Ecto neural progenitor cell (in vitro differentiated cells): ENCODE measurements around the gene LYRM7.
"Not testable (repeated sequence)": the region's sequence is repeated elsewhere in the genome, so short reads cannot be mapped to it uniquely, and the experiment has no call there.

Experiments
- DNase-seq: peaks from one replicate; pipeline ENCODE4 v3.0.0-alpha.2; 2018; ENCODE audit warnings: low spot score

Gene LYRM7

DNA sequence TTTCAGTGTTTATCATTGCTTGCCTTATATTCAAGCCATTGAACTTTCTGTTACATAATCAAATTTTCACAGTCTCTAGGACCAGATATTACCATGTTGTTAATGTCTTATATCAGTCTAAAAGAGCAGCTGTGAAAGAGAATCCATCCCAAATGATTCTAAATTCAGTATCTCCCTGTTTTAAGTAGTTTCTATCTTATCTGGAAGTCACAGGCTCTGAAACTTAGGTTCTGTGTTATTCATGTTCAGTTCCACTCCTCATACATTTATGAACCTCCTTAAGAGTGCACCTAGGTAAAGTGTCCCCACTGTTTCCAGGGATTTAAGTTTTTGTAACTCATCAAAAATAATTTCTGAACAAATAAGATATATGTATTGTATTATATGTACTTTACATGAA, 9.7 kb downstream of the LYRM7 start:
- no peak for DNase-seq

DNA sequence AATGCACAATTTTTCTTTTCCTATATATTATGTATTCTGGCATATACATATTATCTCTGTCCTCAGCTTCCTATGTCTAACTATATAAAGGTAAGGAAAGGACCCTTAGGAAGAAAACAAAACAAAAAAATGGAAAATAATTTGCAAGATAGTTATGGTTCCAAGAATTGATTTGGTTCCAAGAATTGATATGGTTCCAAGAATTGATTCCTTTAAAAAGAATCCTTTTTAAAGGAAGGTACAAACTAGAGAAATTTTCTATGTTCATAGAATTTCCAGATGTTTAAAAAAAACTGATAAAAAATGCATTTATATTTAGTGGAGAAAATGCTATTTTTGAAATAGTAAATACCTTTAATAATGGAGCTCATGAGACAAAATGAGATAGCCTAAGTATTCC, 12.1 kb downstream of the LYRM7 start:
- DNase-seq = no peak

DNA sequence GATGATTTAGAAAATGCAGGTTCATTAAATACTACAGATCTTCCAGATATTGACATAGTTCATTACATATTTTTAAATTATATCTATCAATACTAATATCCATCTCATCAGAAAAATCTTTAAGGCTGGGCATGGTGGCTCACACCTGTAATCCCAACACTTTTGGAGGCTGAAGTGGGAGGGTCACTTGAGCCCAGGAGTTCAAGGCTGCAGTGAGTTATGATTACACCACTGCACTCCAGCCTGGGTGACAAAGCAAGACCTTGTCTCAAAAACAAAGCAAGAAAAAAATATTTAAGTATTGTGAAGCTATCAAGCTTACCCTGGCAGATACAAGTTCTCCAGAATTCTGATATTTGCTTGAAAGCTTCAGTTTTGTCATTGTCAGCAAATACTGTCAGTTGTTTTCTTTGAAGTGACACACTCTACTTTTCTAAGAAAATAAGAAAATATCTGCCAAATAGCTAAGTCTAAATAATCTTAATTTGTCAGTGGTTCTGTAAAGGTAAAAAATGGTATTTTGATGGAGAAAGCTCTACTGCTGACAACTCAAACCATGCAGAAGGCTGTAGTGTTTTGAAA, 14.9 kb downstream of the LYRM7 start:
- no peak for DNase-seq

GRCh38 chr5:131186561-131187256, 16.0 kb downstream of the LYRM7 start:
- DNase-seq = no peak

DNA sequence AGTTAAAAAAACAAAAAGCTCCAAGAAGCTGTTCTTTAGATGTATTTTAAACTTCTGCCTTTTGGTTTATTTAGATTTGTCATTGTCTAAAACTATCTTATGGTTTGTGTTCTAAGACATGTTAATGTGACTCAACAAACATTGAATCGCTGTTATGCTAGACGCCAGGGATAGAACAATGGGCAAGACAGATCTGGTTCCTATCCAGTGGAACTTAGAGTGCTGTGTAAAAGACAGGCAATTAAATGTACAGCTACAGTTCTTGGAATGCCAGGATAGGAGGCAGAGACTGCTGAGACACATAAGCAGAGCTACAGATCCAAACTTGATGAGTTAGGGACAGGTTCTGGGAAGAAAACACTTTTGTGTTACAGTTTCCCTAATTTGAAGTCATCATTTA, 22.4 kb downstream of the LYRM7 start:
- DNase-seq = no peak

DNA sequence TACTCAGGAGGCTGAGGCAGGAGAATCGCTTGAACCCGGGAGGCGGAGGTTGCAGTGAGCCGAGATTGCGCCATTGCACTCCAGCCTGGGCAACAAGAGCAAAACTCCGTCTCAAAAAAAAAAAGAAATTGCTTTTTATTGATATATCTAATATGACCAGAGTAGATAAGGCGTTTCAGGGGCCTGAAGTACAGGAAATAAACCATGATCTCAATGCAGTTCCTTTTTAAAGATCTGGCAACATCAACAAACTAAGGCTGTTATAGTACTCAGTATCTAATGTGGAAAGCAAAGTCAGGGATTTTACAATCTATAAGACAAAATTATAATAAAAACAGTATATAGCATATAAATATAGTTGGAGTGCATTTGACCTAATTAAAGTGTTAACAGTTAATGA, 23.2 kb downstream of the LYRM7 start:
- not testable (repeated sequence) for DNase-seq

DNA sequence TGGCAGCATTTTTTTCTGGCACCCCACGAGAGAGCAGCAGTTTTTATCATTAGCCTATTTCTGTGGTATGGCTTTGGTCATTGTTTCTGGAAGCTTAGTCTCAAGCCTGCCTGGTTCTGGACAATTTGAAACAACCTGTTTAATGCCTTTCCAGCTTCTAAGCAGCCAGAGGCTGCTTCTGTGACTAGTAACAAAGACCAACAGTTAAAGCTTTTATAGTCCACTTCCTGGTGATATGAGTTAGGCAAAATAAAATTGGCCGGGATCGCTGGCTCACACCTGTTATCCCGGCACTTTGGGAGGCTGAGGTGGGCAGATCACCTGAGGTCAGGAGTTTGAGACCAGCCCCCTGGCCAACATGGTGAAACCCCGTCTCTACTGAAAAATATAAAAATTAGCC, 24.0 kb downstream of the LYRM7 start:
- DNase-seq = no peak

DNA sequence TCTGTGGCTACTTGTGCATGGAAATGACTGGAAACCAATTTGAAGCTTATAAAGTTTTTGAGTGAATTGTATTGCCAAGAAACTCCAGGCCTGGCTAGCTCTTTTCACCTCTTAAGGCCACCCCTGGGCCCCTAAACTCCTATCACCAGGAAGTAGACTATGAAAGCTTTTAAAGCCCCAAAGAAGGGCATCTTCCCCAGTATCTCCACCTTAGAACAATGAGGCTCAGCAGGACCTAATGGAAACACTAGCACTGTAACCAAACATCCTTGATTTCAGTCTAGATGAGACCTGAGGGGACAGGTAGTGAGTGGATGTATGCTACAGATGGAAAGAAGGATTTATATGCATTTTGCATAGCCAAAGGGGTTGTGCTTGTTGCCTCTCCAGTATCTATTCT, 25.0 kb downstream of the LYRM7 start:
- DNase-seq = no peak

- DNase-seq = no peak
Measured at GRCh38 chr5:131196331-131196730, 25.6 kb downstream of the LYRM7 start.

DNA sequence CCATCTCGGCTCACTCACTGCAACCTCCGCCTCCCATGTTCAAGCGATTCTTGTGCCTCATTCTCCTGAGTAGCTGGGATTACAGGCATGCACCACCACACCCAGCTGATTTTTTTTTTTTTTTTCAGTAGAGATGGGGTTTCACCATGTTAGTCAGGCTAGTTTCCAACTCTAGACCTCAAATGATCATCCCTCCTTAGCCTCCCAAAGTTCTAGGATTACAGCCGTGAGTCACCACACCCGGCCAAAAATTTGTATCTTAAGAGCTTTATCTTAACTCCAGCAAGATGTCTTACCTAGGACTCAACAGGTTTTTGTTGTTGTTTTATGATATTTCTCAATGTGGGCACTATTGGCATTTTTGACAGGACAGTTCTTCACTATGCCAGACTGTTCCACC, 27.9 kb downstream of the LYRM7 start:
- no peak for DNase-seq

DNA sequence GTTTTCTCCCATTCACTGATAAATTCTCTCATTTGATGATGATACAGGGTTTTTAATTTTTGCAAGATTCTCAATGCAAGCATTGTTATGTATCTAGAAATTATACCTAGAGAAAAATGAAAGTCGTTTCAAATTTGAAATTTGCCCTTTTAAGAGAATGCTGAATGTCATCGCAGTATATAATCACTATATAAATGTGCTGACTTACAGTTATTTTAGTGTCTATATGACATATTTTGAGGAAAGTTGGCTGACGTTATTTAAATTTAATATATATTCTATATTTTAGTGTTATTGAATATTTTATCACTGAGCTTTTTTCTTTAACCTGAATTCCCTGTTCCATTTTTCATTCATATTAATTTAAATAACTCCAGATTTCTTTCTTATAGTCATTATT, 29.8 kb downstream of the LYRM7 start:
- no peak for DNase-seq

DNA sequence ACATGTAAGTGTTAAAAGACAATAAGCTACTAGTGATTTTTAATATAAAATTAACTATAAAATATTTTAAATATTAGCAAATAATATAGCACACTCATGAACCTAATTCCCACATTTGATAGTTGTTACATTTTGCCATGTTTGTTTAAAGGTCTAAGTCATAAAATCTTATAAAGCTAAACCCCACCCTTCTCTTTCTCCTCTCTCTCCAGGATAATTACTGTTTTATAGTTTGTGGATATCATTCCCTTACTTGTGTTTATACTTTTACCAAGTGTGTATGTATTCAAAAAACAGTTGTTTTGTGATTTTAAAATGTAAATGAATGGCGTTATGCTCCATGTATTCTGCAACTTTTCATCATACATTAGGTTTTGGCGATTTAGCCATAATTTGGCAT, 34.2 kb downstream of the LYRM7 start:
- no peak for DNase-seq

- no peak for DNase-seq
Measured at GRCh38 chr5:131206061-131206460, 35.3 kb downstream of the LYRM7 start.

- no peak for DNase-seq
Measured at GRCh38 chr5:131206772-131207171, 36.0 kb downstream of the LYRM7 start.

DNA sequence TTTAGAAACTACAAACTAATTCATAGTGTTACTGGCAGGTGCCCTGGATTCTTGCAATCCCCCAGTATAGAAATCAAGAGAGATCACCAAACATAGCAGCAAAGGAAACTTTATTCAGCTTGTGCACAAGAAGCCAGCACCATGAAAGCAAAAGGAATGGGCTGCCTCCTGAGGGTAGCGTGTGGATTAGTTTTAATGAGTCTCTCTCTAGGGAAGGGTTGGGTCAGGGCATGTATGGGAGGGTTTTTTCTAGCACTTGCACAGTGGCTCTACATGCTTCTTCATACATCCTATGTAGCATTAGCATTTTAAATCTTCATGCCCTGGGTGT, 38.4 kb downstream of the LYRM7 start:
- DNase-seq = no peak

GRCh38 chr5:131209506-131210150, 38.9 kb downstream of the LYRM7 start:
- DNase-seq = no peak

GRCh38 chr5:131210151-131210510, 39.4 kb downstream of the LYRM7 start:
- no peak for DNase-seq

DNA sequence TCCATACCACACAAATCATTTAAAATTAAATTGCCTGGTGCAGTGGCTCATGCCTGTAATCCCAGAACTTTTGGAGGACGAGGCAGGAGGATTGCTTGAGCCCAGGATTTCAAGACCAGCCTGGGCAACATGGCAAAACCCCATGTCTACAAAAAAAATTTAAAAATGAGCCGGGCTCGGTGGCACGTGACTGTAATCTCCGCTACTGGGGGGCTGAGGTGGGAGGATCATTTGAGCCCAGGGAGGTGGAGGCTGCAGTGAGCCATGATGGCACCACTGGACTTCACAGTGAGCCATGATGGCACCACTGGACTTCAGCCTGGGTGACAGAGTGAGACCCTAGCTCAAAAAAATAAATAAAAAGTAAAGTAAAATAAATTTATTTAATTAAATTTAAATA, 40.9 kb downstream of the LYRM7 start:
- DNase-seq = no peak

- DNase-seq = no peak
Measured at GRCh38 chr5:131212471-131213021, 41.8 kb downstream of the LYRM7 start.

- DNase-seq = no peak
Measured at GRCh38 chr5:131214609-131215227, 44.0 kb downstream of the LYRM7 start.

- no peak for DNase-seq
Measured at GRCh38 chr5:131217791-131218190, 47.0 kb downstream of the LYRM7 start.

- DNase-seq = no peak
Measured at GRCh38 chr5:131218392-131218791, 47.6 kb downstream of the LYRM7 start.

DNA sequence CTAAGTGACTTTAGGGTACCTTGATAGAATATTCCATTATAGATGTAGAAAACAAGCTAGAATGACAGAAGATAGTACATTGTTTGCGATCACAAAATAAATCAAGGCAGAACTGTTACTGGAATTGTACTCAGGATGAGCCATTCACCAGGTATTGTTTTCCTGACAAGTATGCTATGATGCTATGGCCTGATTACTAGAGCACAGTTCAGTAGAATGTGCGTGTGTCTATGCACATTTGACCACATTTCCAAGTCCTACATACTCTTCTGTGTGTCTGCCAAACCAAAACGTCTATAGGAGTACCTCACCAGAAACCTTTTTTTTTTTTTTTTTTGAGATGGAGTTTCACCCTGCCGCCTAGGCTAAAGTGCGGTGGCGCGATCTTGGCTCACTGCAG, 49.8 kb downstream of the LYRM7 start:
- DNase-seq = no peak
